Colon (tissue), 2 donors: ENCODE data around the gene MKNK2.
"Not testable (repeated sequence)": the region's sequence is repeated elsewhere in the genome, so short reads cannot be mapped to it uniquely, and the experiment has no call there.

Source experiments
- FAIRE-seq: peaks from 2 replicates; lab custom pipeline; 2012; peaks lifted over from hg19 to GRCh38; lab: Jason Lieb, UNC
- donor health status: control.
- donor health status: control.

MKNK2 gene

GRCh38 chr19:1991018-1991913 lies 59.8 kb downstream of the MKNK2 start:
- FAIRE-seq, result no peak

GRCh38 chr19:1990230-1991017 lies 60.6 kb downstream of the MKNK2 start:
- FAIRE-seq, result no peak

GRCh38 chr19:1989513-1990229 lies 61.4 kb downstream of the MKNK2 start:
- no peak for FAIRE-seq

- not testable (repeated sequence) for FAIRE-seq
These were observed 62.6 kb downstream of the MKNK2 start for GRCh38 chr19:1988464-1988863.
